Chondrocyte (in vitro differentiated cells): Measurements from ENCODE around the gene RAI1. TPM values are rescaled to one million over a fixed set of nuclear protein-coding genes. Genes with fewer than 3 reads are reported as not detected.
A peak's percentile ranks its signal among the peaks of the same experiment; 100 is the strongest.

Experiments
- DNase-seq: peaks from one replicate; pipeline ENCODE4 v3.0.0; 2021; ENCODE audit warnings: mixed read lengths, low spot score
- H3K27ac Mint-ChIP-seq: one replicate; pipeline ENCODE4 v1.8.0; 2021; ENCODE audit warnings: mild to moderate bottlenecking, moderate library complexity, mixed read lengths; ENCODE audit not compliant: unreplicated experiment
- H3K27me3 Mint-ChIP-seq: 2 replicates; pipeline ENCODE4 v1.8.0; 2021; ENCODE audit warnings: low read depth, mixed read lengths
- H3K36me3 Mint-ChIP-seq: 2 replicates; pipeline ENCODE4 v1.8.0; 2021; ENCODE audit warnings: low read depth, mixed read lengths
- H3K4me1 Mint-ChIP-seq: 2 replicates; pipeline ENCODE4 v1.8.0; 2021; ENCODE audit warnings: low read depth, mild to moderate bottlenecking, mixed read lengths
- H3K4me3 Mint-ChIP-seq: one replicate; pipeline ENCODE4 v1.8.0; 2021; ENCODE audit warnings: mild to moderate bottlenecking, moderate library complexity, mixed read lengths; ENCODE audit not compliant: unreplicated experiment
- H3K9me3 Mint-ChIP-seq: 2 replicates; pipeline ENCODE4 v1.8.0; 2021; ENCODE audit warnings: low read depth, mixed read lengths
- CTCF ChIP-seq: fragments of 200-600 bp; sonication (generic); IDR thresholded peaks from 2 replicates; pipeline ENCODE4 v1.5.0; 2021; ENCODE audit warnings: antibody characterized with exemption, mild to moderate bottlenecking, moderate library complexity
- total RNA-seq: library from RNA; stranded (reverse); gene quantifications from 3 replicates; pipeline ENCODE4 v1.2.1, GENCODE V29; 2021

Gene RAI1
- total RNA-seq, 1 donor from 2014 or later = 28.7 TPM

GRCh38 chr17:17752821-17753321, 71.6 kb downstream of the RAI1 start:
- Mint-ChIP-seq H3K9me3 (no peaks in the 10 kb centered on the region), H3K4me3 (peak overlapping the region; percentile 74), H3K27ac (peak overlapping the region; percentile 94), H3K4me1 (peaks cover 44% of the 10 kb centered on the region), H3K27me3 (no peaks in the 10 kb centered on the region), H3K36me3 (no peaks in the 10 kb centered on the region)
- DNase-seq = no peak
- TF ChIP-seq CTCF = peak; percentile 15

GRCh38 chr17:17754719-17755686, 73.7 kb downstream of the RAI1 start:
- no peak overlapping the region for H3K4me3 Mint-ChIP-seq
- H3K27ac Mint-ChIP-seq = no peak overlapping the region
- no peaks in the 10 kb centered on the region for H3K9me3 Mint-ChIP-seq
- no peaks in the 10 kb centered on the region for H3K36me3 Mint-ChIP-seq
- DNase-seq = no peak
- no peaks in the 10 kb centered on the region for H3K27me3 Mint-ChIP-seq
- no peak for TF ChIP-seq CTCF
- H3K4me1 Mint-ChIP-seq = peaks cover 27% of the 10 kb centered on the region

- no peaks in the 10 kb centered on the region for H3K9me3 Mint-ChIP-seq
- DNase-seq = no peak
- TF ChIP-seq CTCF = no peak
- H3K27ac Mint-ChIP-seq = no peak overlapping the region
- no peak overlapping the region for H3K4me3 Mint-ChIP-seq
- H3K4me1 Mint-ChIP-seq = peaks cover 25% of the 10 kb centered on the region
- H3K27me3 Mint-ChIP-seq = no peaks in the 10 kb centered on the region
- no peaks in the 10 kb centered on the region for H3K36me3 Mint-ChIP-seq
These were observed 74.5 kb downstream of the RAI1 start for GRCh38 chr17:17755715-17756114.

GRCh38 chr17:17757391-17757791, 76.1 kb downstream of the RAI1 start:
- H3K36me3 Mint-ChIP-seq = no peaks in the 10 kb centered on the region
- no peak overlapping the region for H3K4me3 Mint-ChIP-seq
- H3K9me3 Mint-ChIP-seq = no peaks in the 10 kb centered on the region
- H3K27ac Mint-ChIP-seq = no peak overlapping the region
- H3K4me1 Mint-ChIP-seq = peaks cover 13% of the 10 kb centered on the region
- TF ChIP-seq CTCF = no peak
- no peaks in the 10 kb centered on the region for H3K27me3 Mint-ChIP-seq
- DNase-seq = no peak

GRCh38 chr17:17757956-17758845, 76.9 kb downstream of the RAI1 start:
- Mint-ChIP-seq H3K9me3 (no peaks in the 10 kb centered on the region), H3K27me3 (no peaks in the 10 kb centered on the region), H3K36me3 (no peaks in the 10 kb centered on the region), H3K27ac (no peak overlapping the region), H3K4me3 (no peak overlapping the region), H3K4me1 (peaks cover 10% of the 10 kb centered on the region)
- no peak for DNase-seq
- TF ChIP-seq CTCF = no peak
